HepG2 (cell line): Measurements from ENCODE around the gene ETV3L. TPM values are rescaled to one million over a fixed set of nuclear protein-coding genes. Genes with fewer than 3 reads are reported as not detected.

Experiments
- ATAD3A ChIP-seq: sonication (generic); formaldehyde crosslinking; IDR thresholded peaks from 2 replicates; pipeline ENCODE4 v1.4.0; 2020; ENCODE audit warnings: missing genetic modification reagents
- CEBPG ChIP-seq: IDR thresholded peaks from 2 replicates; pipeline ENCODE4 v1.6.1; 2016
- ELF3 ChIP-seq: IDR thresholded peaks from 2 replicates; pipeline ENCODE4 v1.6.1; 2016; ENCODE audit warnings: missing genetic modification reagents, missing compliant biosample characterization
- ETV5 ChIP-seq: IDR thresholded peaks from 2 replicates; pipeline ENCODE4 v1.6.1; 2018; ENCODE audit warnings: missing biosample characterization, missing genetic modification reagents, inconsistent platforms, borderline replicate concordance
- GLI4 ChIP-seq: sonication (generic); formaldehyde crosslinking; IDR thresholded peaks from 2 replicates; pipeline ENCODE4 v1.5.1; 2020; ENCODE audit warnings: missing genetic modification reagents, mild to moderate bottlenecking, moderate library complexity, borderline replicate concordance
- HES4 ChIP-seq: sonication (generic); formaldehyde crosslinking; IDR thresholded peaks from 2 replicates; pipeline ENCODE4 v1.9.0; 2021; ENCODE audit warnings: mild to moderate bottlenecking, missing genetic modification reagents, borderline replicate concordance
- HNRNPK ChIP-seq: fragments of 200-400 bp; formaldehyde crosslinking; IDR thresholded peaks from 2 replicates; pipeline ENCODE4 v1.6.1; 2018; ENCODE audit warnings: low read length, low read depth, moderate library complexity, mild to moderate bottlenecking; ENCODE audit not compliant: poor library complexity, severe bottlenecking
- HNRNPLL ChIP-seq: fragments of 200-400 bp; formaldehyde crosslinking; IDR thresholded peaks from 2 replicates; pipeline ENCODE4 v1.6.1; 2017; ENCODE audit warnings: mild to moderate bottlenecking, low read depth, low read length; ENCODE audit not compliant: poor library complexity, severe bottlenecking
- MAZ ChIP-seq, 2 experiments: sonication (generic) in 1 of 2; formaldehyde crosslinking in 1 of 2; IDR thresholded peaks; 2 replicates each; pipeline versions ENCODE4 v1.5.0 to v1.6.1; 2012 to 2020; ENCODE audit warnings: low read depth in 2 of 2, mild to moderate bottlenecking in 2 of 2, borderline replicate concordance in 1 of 2, improper control_type of control experiment in 1 of 2, low read length in 1 of 2, missing genetic modification reagents in 1 of 2, moderate library complexity in 1 of 2
- NFKB2 ChIP-seq: sonication (generic); formaldehyde crosslinking; IDR thresholded peaks from 2 replicates; pipeline ENCODE4 v1.4.0; 2020; ENCODE audit warnings: missing genetic modification reagents, borderline replicate concordance
- NR2F1 ChIP-seq, 2 experiments: fragments of 450-650 bp in 1 of 2; formaldehyde crosslinking in 1 of 2; IDR thresholded peaks; 2 replicates each; pipeline versions ENCODE4 v1.5.0 to v1.6.1; 2016 to 2020; ENCODE audit warnings: mild to moderate bottlenecking in 1 of 2, missing compliant biosample characterization in 1 of 2, missing genetic modification reagents in 1 of 2, moderate library complexity in 1 of 2
- RBM39 ChIP-seq: fragments of 200-400 bp; formaldehyde crosslinking; IDR thresholded peaks from one replicate; pipeline ENCODE4 v1.6.1; 2018; ENCODE audit warnings: antibody characterized with exemption, mild to moderate bottlenecking, low read depth, low read length; ENCODE audit not compliant: poor library complexity, severe bottlenecking
- SRSF4 ChIP-seq: fragments of 200-400 bp; formaldehyde crosslinking; IDR thresholded peaks from one replicate; pipeline ENCODE4 v1.6.1; 2018; ENCODE audit warnings: mild to moderate bottlenecking, low read depth, low read length, moderate library complexity; ENCODE audit not compliant: poor library complexity, severe bottlenecking
- THAP11 ChIP-seq: IDR thresholded peaks from 2 replicates; pipeline ENCODE4 v1.6.1; 2016; ENCODE audit warnings: missing biosample characterization, missing genetic modification reagents
- ZKSCAN8 ChIP-seq: IDR thresholded peaks from 2 replicates; pipeline ENCODE4 v1.6.1; 2016; ENCODE audit warnings: borderline replicate concordance, missing genetic modification reagents, missing compliant biosample characterization
- ZNF746 ChIP-seq: sonication (generic); formaldehyde crosslinking; IDR thresholded peaks from 2 replicates; pipeline ENCODE4 v1.8.0; 2022; ENCODE audit warnings: mild to moderate bottlenecking, missing genetic modification reagents
- ZSCAN20 ChIP-seq: sonication (generic); formaldehyde crosslinking; IDR thresholded peaks from 2 replicates; pipeline ENCODE4 v1.4.0; 2020; ENCODE audit warnings: missing genetic modification reagents, mild to moderate bottlenecking, borderline replicate concordance
- ZSCAN25 ChIP-seq: sonication (generic); formaldehyde crosslinking; IDR thresholded peaks from 2 replicates; pipeline ENCODE4 v1.8.0; 2022; ENCODE audit warnings: mild to moderate bottlenecking, missing genetic modification reagents
- polyA plus RNA-seq, 8 experiments: library from polyadenylated mRNA; depleted of rRNA in 3 of 8; stranded (reverse) in 7 of 8; unstranded in 1 of 8; fragments of >200 nt; fragmentation: Illumina TruSeq in 4 of 8; extraction: Trizol in 4 of 8; gene quantifications; 2 replicates each; pipeline versions ENCODE4 v1.2.1 to v1.2.3, GENCODE V29; 2011 to 2016; ENCODE audit warnings: low read depth in 4 of 8, missing spikeins in 1 of 8, mixed read lengths in 1 of 8; ENCODE audit not compliant: insufficient read depth in 1 of 8
- total RNA-seq, 5 experiments: library from RNA; depleted of rRNA; stranded (reverse); fragments of >200 nt; fragmentation: Illumina TruSeq; extraction: Trizol; gene quantifications; 2 replicates each; pipeline ENCODE4 v1.2.3, GENCODE V29; 2016; ENCODE audit warnings: low read depth in 1 of 5
- TF ChIP-seq, protein P1 (sequence below): sonication (generic); formaldehyde crosslinking; IDR thresholded peaks from 2 replicates; pipeline ENCODE4 v1.5.0; 2020; ENCODE audit warnings: mild to moderate bottlenecking, missing genetic modification reagents
- TF ChIP-seq, protein P2 (sequence below): sonication (generic); formaldehyde crosslinking; IDR thresholded peaks from 2 replicates; pipeline ENCODE4 v1.5.1; 2020; ENCODE audit warnings: missing genetic modification reagents, mild to moderate bottlenecking, borderline replicate concordance
- TF ChIP-seq, protein P3 (sequence below): sonication (generic); formaldehyde crosslinking; IDR thresholded peaks from 2 replicates; pipeline ENCODE4 v1.8.1; 2023; ENCODE audit warnings: mild to moderate bottlenecking, inconsistent platforms, moderate library complexity, missing genetic modification reagents, borderline replicate concordance
- TF ChIP-seq, protein P4 (sequence below): sonication (generic); formaldehyde crosslinking; IDR thresholded peaks from 2 replicates; pipeline ENCODE4 v1.8.1; 2023; ENCODE audit warnings: missing genetic modification reagents, mild to moderate bottlenecking, borderline replicate concordance

The ETV3L gene
- total and polyA plus RNA-seq, 2 of the 13 experiments (the other 11 are each of a cell fraction or from before 2014, with no cell fraction given), result not detected

DNA sequence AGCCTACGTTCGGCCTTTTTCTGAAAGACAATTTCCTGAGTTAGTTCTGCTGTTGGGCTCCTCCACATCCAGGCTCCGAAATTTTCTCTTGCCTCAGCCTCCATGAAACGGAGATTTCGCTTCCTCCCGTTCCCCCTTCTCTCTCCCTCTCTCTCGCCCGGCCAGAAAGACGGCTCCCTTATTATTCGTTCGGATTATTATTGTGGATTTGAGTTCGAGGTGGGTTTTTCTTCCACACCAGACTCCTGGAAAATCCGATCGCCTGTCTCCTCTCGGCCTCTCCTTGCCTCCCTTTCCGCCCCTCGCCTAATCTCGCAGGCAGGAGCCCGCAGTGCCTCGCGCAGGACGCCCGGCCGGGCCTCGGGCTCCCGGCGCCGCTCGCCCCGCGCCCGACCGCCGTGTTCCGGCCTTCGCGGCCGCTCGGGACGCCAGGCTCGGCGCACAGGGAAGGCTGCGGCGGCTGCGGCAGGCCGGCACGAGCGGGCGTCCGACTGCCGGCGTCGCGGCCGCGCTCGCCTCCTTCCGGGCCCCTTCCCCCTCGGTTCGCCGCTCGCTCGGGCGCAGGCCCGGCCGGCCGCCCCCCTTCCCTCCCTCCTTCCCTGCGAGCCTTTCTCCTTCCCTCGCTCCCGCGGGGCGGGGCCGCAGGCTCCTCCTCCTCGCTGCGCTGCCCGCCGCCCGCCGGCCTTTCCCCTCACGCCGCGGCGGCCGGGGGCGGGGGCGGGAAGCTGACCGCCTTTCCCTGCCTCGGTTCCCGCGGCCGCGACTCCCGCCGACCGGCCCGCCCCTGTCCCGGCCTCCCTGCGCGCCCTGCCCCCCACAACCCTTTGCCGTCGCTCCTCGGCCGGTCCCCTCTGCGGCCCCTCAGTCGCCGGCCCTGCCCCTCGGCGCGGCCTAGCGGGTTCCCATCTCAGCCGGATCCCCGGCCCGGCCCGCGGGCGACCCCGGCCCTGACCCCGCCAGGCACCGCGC, 54.1 kb downstream of the ETV3L start, which contains the start of gene ARHGEF11 (continued):
- TF ChIP-seq, protein P1, sequence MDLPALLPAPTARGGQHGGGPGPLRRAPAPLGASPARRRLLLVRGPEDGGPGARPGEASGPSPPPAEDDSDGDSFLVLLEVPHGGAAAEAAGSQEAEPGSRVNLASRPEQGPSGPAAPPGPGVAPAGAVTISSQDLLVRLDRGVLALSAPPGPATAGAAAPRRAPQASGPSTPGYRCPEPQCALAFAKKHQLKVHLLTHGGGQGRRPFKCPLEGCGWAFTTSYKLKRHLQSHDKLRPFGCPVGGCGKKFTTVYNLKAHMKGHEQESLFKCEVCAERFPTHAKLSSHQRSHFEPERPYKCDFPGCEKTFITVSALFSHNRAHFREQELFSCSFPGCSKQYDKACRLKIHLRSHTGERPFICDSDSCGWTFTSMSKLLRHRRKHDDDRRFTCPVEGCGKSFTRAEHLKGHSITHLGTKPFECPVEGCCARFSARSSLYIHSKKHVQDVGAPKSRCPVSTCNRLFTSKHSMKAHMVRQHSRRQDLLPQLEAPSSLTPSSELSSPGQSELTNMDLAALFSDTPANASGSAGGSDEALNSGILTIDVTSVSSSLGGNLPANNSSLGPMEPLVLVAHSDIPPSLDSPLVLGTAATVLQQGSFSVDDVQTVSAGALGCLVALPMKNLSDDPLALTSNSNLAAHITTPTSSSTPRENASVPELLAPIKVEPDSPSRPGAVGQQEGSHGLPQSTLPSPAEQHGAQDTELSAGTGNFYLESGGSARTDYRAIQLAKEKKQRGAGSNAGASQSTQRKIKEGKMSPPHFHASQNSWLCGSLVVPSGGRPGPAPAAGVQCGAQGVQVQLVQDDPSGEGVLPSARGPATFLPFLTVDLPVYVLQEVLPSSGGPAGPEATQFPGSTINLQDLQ, result 0 out of 2 replicates have a peak, but pooled peaks have one; percentile 36
- no peak for TF ChIP-seq CEBPG (CRISPR knock-in tag)
- TF ChIP-seq HNRNPK, result peak; percentile 73
- peak; percentile 92 for TF ChIP-seq ZNF746 (CRISPR knock-in tag)
- TF ChIP-seq ATAD3A (CRISPR knock-in tag), result no peak
- no peak for TF ChIP-seq SRSF4
- TF ChIP-seq HNRNPLL, result peak; percentile 75
- peak; percentile 36 to 70; a peak in 3 of 4 replicates for TF ChIP-seq NR2F1 (CRISPR knock-in tag; IDR thresholded peaks at IDR 0.05)
- TF ChIP-seq ELF3 (CRISPR knock-in tag), result peak; percentile 50
- TF ChIP-seq, protein P2, sequence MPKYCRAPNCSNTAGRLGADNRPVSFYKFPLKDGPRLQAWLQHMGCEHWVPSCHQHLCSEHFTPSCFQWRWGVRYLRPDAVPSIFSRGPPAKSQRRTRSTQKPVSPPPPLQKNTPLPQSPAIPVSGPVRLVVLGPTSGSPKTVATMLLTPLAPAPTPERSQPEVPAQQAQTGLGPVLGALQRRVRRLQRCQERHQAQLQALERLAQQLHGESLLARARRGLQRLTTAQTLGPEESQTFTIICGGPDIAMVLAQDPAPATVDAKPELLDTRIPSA (CRISPR knock-in tag), result no peak
- TF ChIP-seq ZKSCAN8 (CRISPR knock-in tag), result no peak
- peak; percentile 72 for TF ChIP-seq MAZ (IDR thresholded peaks at IDR 0.05; ENCODE audit: borderline replicate concordance, low read depth, low read length)
- TF ChIP-seq MAZ (CRISPR knock-in tag; IDR thresholded peaks at IDR 0.05; ENCODE audit: low read depth), result peak; percentile 95
- TF ChIP-seq, protein P3, sequence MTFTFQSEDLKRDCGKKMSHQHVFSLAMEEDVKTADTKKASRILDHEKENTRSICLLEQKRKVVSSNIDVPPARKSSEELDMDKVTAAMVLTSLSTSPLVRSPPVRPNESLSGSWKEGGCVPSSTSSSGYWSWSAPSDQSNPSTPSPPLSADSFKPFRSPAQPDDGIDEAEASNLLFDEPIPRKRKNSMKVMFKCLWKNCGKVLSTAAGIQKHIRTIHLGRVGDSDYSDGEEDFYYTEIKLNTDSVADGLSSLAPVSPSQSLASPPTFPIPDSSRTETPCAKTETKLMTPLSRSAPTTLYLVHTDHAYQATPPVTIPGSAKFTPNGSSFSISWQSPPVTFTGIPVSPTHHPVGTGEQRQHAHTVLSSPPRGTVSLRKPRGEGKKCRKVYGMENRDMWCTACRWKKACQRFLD, result no peak
- no peak for TF ChIP-seq NFKB2 (CRISPR knock-in tag)
- TF ChIP-seq ZSCAN25, result 0 out of 2 replicates have a peak, but pooled peaks have one; percentile 20
- TF ChIP-seq GLI4 (CRISPR knock-in tag), result no peak
- peak; percentile 75; the same call in 1 of the 2 replicates for TF ChIP-seq ZSCAN20 (CRISPR knock-in tag)
- peak; percentile 54; the same call in 1 of the 2 replicates for TF ChIP-seq ETV5 (CRISPR knock-in tag)
- no peak for TF ChIP-seq RBM39
- TF ChIP-seq, protein P4, sequence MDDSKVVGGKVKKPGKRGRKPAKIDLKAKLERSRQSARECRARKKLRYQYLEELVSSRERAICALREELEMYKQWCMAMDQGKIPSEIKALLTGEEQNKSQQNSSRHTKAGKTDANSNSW (CRISPR knock-in tag), result no peak
- 0 out of 2 replicates have a peak, but pooled peaks have one; percentile 41 for TF ChIP-seq THAP11 (CRISPR knock-in tag)
- TF ChIP-seq HES4 (CRISPR knock-in tag), result 0 out of 2 replicates have a peak, but pooled peaks have one; percentile 35
